NCI-H526 (cell line): ENCODE results near the gene C11orf86.
"Not testable (repeated sequence)": the region's sequence is repeated elsewhere in the genome, so short reads cannot be mapped to it uniquely, and the experiment has no call there.

Source experiments
- DNase-seq, 2 experiments: peaks; one replicate each; lab custom pipeline; 2025; lab: John Stamatoyannopoulos, UW

The C11orf86 gene

DNA sequence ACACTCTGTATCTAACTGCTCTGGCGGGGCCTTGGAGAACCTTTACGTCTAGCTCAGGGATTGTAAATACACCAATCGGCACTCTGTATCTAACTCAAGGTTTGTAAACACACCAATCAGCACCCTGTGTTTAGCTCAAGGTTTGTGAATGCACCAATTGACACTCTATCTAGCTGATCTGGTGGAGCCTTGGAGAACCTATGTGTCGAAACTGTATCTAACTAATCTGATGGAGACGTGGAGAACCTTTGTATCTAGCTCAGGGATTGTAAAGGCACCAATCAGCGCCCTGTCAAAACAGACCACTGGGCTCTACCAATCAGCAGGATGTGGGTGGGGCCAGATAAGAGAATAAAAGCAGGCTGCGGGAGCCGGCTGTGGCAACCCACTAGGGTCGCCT lies 14.3 kb downstream of the C11orf86 start:
- not testable (repeated sequence) for DNase-seq

DNA sequence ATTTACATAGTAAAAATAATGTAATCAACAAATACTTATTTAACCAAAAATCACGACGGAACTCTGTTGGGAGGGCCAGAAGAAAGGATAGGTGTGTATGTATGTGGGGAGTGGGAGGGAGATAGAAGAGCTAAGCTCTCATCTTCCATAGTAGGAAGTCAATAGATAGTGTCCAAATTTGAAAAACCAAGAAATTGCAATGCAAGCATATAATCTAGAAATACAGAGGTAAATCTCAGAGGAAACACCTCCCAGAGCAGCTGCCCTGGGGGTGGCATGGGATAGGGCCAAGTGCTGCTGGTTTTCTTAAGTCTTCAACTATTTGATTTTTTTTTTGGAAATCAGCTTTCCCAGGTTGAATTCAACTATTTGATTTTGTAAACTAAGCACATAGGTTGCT lies 16.9 kb downstream of the C11orf86 start:
- DNase-seq = no peak

- no peak for DNase-seq
Measured at GRCh38 chr11:66996609-66997273, 21.6 kb downstream of the C11orf86 start.

DNA sequence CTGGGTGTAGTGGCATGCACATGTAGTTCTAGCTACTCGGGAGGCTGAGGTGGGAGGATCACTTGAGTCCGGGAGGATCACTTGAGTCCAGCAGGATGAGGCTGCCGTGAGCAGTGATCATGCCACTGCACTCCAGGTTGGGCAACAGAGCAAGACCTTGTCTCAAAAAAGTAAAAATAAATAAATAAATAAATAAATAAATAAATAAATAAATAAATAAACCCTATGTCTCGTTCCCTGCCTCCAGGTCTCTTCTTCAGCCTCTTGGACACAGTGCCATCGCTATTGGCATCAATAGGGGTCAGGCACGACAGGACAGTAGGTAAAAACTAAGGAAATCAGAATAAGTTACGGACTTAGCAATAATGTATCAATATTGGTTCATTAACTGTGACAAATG lies 24.5 kb downstream of the C11orf86 start:
- DNase-seq = no peak

GRCh38 chr11:67001332-67001731 lies 26.2 kb downstream of the C11orf86 start:
- no peak for DNase-seq

DNA sequence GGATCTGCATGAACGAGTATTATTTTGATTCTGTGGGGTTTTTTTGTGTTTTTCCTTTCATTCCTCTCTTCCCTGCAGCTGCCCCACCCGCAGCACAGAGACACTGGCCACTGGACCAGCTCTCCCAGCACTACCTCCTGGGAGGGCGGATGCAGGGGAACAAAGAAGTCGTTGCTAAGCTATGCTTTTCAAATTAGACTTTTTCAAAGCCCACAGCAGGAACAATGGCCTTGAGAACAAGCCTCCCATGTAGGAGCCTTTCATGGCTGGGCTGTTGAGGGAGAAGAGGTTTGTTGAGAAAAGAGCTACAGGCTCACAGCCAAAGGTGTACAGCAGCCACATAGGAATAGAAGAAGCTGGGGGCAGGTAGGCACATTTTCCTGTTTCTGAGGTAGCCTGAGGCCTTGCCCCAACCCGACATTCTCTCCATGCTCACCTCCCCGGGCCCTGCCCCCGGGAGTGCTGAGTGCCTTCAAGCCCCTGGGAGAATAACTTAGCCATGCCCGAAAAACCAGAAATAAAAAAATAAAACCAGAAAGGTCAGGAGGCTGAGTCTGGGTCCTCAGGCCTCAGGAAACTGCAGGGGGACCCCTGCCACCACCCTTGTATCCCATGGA lies 27.3 kb downstream of the C11orf86 start:
- DNase-seq = no peak

DNA sequence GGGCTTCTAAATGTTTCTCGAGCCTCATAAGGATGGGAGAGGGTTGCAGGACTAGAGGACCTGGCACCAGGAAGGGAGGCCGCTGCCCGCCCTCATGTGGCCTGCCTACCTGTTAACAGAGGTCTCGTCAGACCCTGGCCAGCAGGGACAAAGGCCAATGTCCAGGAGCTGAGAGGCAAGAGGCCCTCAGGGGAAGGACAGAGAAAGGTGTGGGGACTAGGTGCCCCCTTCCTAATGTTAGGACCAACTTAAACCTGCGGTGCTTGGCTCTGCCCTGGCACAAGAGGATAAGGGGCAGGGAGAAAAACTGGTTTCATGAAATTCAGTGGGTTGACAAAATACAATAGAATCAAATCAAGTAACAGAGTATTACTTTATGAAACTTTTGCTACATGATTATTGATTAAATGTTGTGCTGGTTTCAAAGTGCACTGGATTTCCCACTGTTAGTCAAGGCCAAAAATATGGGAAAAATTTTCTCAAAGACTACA lies 27.9 kb downstream of the C11orf86 start:
- peak in 1 of 2 experiments; percentile 45 for DNase-seq

DNA sequence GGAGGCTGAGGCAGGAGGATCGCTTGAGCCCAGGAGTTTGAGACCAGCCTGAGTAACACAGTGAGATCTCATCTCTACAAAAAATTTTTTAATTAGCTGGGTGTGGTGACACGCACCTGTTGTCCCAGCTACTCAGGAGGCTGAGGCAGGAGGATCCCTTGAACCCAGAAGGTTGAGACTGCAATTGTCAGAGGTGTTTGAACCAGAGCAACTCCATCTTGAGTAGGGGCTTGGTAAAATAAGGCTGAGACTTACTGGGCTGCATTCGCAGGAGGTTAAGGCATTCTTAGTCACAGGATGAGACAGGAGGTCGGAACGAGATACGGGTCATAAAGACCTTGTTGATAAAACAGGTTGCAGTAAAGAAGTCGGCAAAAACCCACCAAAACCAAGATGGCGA lies 30.1 kb downstream of the C11orf86 start:
- not testable (repeated sequence) for DNase-seq

DNA sequence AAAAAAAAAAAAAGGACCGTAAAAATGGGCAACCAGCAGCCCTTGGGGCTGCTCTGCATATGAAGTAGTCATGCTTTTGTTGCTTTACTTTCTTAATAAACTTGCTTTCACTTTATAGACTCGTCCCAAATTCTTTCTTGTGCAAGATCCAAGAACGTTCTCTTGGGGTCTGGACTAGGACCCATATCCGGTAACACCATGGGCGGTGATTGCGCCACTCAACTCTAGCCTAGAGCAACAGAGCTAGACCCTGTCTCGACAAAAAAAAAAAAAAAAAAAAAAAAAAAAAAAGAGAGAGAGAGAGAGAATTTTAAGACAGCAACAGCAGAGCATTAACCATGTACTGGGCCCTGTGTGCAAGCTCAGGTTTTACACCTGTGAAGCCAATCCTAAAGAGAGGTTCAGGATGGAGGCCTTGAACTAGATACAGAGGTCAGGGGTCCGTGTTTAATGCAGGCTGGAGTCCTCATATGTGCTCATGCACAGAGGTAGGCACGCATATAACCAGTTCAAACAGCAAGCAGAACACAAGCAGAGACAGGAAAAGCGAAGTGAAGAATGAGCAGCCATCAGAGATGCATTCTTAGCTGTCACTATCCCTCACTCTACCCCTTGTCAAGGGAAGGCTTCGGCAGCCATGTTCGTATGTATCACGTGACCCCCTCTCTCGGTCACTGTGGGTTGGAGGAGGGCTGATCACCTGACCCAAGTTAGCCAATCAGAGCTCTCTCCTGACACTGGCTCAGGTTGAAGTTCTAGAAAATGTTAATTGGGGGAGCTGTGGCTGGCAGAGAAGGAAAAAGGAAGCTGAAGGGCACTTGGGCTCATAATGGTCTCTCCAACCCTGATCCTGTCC lies 31.2 kb downstream of the C11orf86 start:
- peak; percentile 35 to 49 for DNase-seq

GRCh38 chr11:67007126-67007525 lies 32.0 kb downstream of the C11orf86 start:
- no peak for DNase-seq

GRCh38 chr11:67010296-67010905 lies 35.3 kb downstream of the C11orf86 start:
- no peak for DNase-seq

GRCh38 chr11:67013511-67014045 lies 38.5 kb downstream of the C11orf86 start:
- DNase-seq = no peak

- no peak for DNase-seq
Measured at GRCh38 chr11:67014343-67014742, 39.2 kb downstream of the C11orf86 start.

- DNase-seq = no peak
Measured at GRCh38 chr11:67015048-67015447, 39.9 kb downstream of the C11orf86 start.

DNA sequence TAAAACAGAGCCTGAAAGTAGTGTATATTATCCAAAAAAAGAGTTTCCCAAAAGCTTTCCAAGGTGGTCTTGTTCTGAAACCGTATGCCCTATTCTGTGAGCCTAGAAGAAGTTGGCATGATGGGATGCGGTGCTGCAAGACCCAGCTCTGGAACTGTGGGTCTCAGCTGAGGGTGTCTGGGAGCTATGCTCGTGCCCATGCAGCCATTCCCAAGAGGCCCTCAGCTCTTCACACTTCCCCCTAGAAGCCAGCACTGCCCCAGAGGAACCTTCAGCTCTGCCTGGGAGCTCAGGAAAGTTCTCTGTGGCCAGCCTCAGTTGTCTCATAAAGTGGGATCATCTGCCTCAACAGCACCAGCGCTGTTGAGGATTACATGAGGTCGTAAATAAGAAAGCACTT lies 41.4 kb downstream of the C11orf86 start:
- no peak for DNase-seq

DNA sequence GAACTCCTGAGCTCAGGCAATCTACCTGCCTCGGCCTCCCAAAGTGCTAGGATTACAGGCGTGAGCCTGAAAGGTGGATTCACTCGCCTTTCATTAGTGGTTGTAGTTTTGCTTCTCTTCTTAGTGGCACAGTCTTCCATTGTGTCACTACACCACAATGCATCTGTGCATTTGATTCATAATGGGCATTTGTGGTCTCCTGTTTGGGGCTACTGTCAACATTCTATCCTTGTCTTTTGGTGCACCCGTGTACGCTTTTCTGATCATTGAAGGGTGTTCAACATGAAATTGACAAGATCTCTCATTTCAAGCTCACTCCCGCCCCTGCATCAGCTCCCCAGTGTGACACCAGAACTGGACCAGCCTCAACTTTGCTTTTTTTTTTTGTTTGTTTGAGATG lies 45.8 kb downstream of the C11orf86 start:
- DNase-seq = no peak

- no peak for DNase-seq
Measured at GRCh38 chr11:67022341-67022933, 47.3 kb downstream of the C11orf86 start.

- peak in 1 of 2 experiments; percentile 68 for DNase-seq
Measured at GRCh38 chr11:67022961-67023956, 48.2 kb downstream of the C11orf86 start, which contains the start of gene SYT12. Gene SYT12, plus strand, starts transcription at chr11:67023134. Its CDS starts 7,011 bp downstream, at chr11:67030145.

DNA sequence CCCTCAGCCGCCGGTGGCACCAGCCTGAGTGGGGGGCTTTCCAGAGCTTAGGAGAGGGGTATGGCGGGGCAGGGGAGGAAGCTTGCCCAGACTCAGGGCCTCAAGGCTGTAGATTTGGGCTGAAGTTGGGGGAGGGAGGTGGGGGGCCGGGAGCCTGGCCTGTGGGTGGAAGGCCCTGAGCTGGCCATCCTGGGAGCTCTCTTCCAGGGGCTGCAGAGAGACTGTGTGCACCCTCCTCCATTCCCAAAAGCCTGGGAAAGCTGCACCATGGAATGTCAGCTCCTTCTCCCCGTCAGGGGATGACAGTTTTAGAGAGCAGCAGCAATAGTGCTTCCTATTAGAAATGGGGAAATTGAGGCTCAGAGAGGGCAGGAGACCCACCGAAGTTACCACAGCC lies 48.9 kb downstream of the C11orf86 start:
- DNase-seq = no peak

- DNase-seq = no peak
Measured at GRCh38 chr11:67024410-67024809, 49.3 kb downstream of the C11orf86 start.
